ENCODE data around the gene KRTAP3-2. TPM values are rescaled to one million over a fixed set of nuclear protein-coding genes. Genes with fewer than 3 reads are reported as not detected.
"Not testable (repeated sequence)": the region's sequence is repeated elsewhere in the genome, so short reads cannot be mapped to it uniquely, and the experiment has no call there.

Gene KRTAP3-2
- total RNA-seq, 1 experiment from 2014 or later, result not detected

- H3K9me3 ChIP-seq (ENCODE audit: control insufficient read depth, low read depth, low read length), result no peaks in the 10 kb centered on the region
- H2BK5ac ChIP-seq (ENCODE audit: insufficient read length, low read length), result no peak overlapping the region
- no peak overlapping the region for H4K8ac ChIP-seq (replicated peaks; ENCODE audit: insufficient read length, low read depth, low read length)
- no peaks in the 10 kb centered on the region for H3K23me2 ChIP-seq (ENCODE audit: insufficient read length, low read depth, low read length, poor library complexity, severe bottlenecking)
- H3K18ac ChIP-seq (ENCODE audit: insufficient read length, low read depth, low read length), result no peak overlapping the region
- no peak for DNase-seq
- no peak overlapping the region for H4K91ac ChIP-seq (ENCODE audit: insufficient read length, low read depth, low read length)
- H3K4me1 ChIP-seq (ENCODE audit: insufficient read depth, low read length), result no peaks in the 10 kb centered on the region
- H2AFZ ChIP-seq (ENCODE audit: low read length), result no peak overlapping the region
- no peaks in the 10 kb centered on the region for H3K27me3 ChIP-seq (ENCODE audit: insufficient read depth, low read length)
- no peak overlapping the region for H2BK120ac ChIP-seq (ENCODE audit: low read depth, low read length, poor library complexity, severe bottlenecking)
- H2BK15ac ChIP-seq (ENCODE audit: low read depth, low read length), result no peak overlapping the region
- no peak overlapping the region for H2BK12ac ChIP-seq (ENCODE audit: insufficient read length, low read depth, low read length)
- TF ChIP-seq, protein P1, sequence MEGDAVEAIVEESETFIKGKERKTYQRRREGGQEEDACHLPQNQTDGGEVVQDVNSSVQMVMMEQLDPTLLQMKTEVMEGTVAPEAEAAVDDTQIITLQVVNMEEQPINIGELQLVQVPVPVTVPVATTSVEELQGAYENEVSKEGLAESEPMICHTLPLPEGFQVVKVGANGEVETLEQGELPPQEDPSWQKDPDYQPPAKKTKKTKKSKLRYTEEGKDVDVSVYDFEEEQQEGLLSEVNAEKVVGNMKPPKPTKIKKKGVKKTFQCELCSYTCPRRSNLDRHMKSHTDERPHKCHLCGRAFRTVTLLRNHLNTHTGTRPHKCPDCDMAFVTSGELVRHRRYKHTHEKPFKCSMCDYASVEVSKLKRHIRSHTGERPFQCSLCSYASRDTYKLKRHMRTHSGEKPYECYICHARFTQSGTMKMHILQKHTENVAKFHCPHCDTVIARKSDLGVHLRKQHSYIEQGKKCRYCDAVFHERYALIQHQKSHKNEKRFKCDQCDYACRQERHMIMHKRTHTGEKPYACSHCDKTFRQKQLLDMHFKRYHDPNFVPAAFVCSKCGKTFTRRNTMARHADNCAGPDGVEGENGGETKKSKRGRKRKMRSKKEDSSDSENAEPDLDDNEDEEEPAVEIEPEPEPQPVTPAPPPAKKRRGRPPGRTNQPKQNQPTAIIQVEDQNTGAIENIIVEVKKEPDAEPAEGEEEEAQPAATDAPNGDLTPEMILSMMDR (conservative IDR thresholded peaks at IDR 0.05), result no peak
- Mint-ChIP-seq H3K27me3 (ENCODE audit: low read depth) (no peaks in the 10 kb centered on the region), H3K4me1 (peaks cover 19% of the 10 kb centered on the region in 2 experiments), H3K4me3 (no peak overlapping the region), H3K36me3 (ENCODE audit: insufficient read depth in 1 of 3, low read depth in 3 of 3) (no peaks in the 10 kb centered on the region), H3K27ac (no peak overlapping the region), H3K9me3 (peaks cover 0 to 2% of the 10 kb centered on the region in 2 experiments; a peak in 3 of 5 replicates)
- H3K23ac ChIP-seq (ENCODE audit: insufficient read length, low read depth, low read length), result no peak overlapping the region
- no peak overlapping the region for H3K14ac ChIP-seq (ENCODE audit: insufficient read depth, low read length)
- H3K4me2 ChIP-seq (ENCODE audit: insufficient read depth, insufficient read length, low read length), result no peak overlapping the region
- H3K79me1 ChIP-seq (ENCODE audit: insufficient read depth, low read depth, low read length, poor library complexity, severe bottlenecking), result no peaks in the 10 kb centered on the region
- H3K9ac ChIP-seq (ENCODE audit: extremely low read depth, insufficient read length, low read length), result no peak overlapping the region
- WGBS (ENCODE audit: extremely low coverage, insufficient read length, low lambda C conversion rate), result no CpG with 5 or more reads among the region's 7 CpGs
- H2BK20ac ChIP-seq (ENCODE audit: low read depth, low read length, poor library complexity, severe bottlenecking), result no peak overlapping the region
- H3K79me2 ChIP-seq (ENCODE audit: insufficient read depth, low read length), result no peaks in the 10 kb centered on the region
- H3T11ph ChIP-seq (ENCODE audit: low read length), result no peak overlapping the region
- no peaks in the 10 kb centered on the region for H4K20me1 ChIP-seq (ENCODE audit: control insufficient read depth, insufficient read depth, insufficient read length)
- no peak overlapping the region for H3K27ac ChIP-seq (ENCODE audit: insufficient read length, low read depth, low read length)
- H3K4ac ChIP-seq (ENCODE audit: low read depth, low read length), result no peak overlapping the region
- H4K5ac ChIP-seq (ENCODE audit: insufficient read length, low read depth, low read length), result no peak overlapping the region
- no peak overlapping the region for H3K56ac ChIP-seq (ENCODE audit: insufficient read length, low read depth, low read length)
- no peak overlapping the region for H2AK5ac ChIP-seq (ENCODE audit: insufficient read length, low read length)
These were observed 48.7 kb upstream of the KRTAP3-2 start for GRCh38 chr17:41048441-41048840.

DNA sequence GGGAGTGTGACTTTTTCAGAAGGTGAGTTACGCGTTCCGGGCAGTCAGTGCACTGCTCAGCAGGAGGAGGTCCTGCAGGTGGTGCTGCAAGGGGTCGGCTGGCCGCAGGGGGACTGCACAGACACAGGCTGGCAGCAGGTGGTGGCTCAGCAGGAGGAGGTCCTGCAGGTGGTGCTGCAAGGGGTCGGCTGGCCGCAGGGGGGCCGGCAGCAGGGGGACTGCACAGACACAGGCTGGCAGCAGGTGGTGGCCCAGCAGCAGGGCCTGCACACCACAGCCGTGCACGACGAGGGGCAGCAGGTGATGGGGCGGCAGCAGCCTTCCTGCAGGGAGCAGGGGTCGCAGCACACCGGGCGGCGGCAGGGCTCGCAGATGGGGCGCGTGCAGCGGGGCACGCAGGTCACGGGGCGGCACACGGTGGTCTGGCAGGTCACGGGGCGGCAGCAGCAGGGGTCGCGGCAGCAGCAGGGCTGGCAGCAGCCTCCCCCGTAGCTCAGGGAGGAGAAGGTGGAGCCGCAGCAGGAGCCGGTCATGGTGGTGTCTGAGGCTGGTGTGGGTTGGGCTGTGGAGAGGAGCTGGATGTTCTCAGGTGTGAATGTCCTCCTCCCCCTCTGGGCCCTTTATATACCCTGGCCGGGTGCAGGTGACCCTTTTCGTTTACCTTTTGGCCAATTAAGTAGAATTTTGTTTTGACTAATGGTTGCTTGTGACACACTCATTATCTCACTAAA, 47.2 kb upstream of the KRTAP3-2 start, which contains the start of gene KRTAP2-1:
Gene KRTAP2-1, minus strand, starts transcription at position 582 of the 731 bp plus-strand sequence. Its CDS starts 49 bp downstream, at position 533.
- H3K27ac Mint-ChIP-seq, result peak within 1 kb of the TSS; percentile 26 to 48 (median 46); a peak in 4 of 7 replicates

More for the DNA sequence above, 47.2 kb upstream of the KRTAP3-2 start, which contains the start of gene KRTAP2-1:
- H3K36me3 Mint-ChIP-seq (ENCODE audit: insufficient read depth in 1 of 3, low read depth in 3 of 3); H3K4me1 ChIP-seq (ENCODE audit: insufficient read depth, low read length); H2BK120ac ChIP-seq (ENCODE audit: low read depth, low read length, poor library complexity, severe bottlenecking); H2BK12ac ChIP-seq (ENCODE audit: insufficient read length, low read depth, low read length); H3K79me2 ChIP-seq (ENCODE audit: insufficient read depth, low read length); H2BK15ac ChIP-seq (ENCODE audit: low read depth, low read length); H3K14ac ChIP-seq (ENCODE audit: insufficient read depth, low read length); H3K18ac ChIP-seq (ENCODE audit: insufficient read length, low read depth, low read length); H3K56ac ChIP-seq (ENCODE audit: insufficient read length, low read depth, low read length); H2AFZ ChIP-seq (ENCODE audit: low read length); H4K8ac ChIP-seq (replicated peaks; ENCODE audit: insufficient read length, low read depth, low read length); H3K23me2 ChIP-seq (ENCODE audit: insufficient read length, low read depth, low read length, poor library complexity, severe bottlenecking); H3K9me3 Mint-ChIP-seq; H3K23ac ChIP-seq (ENCODE audit: insufficient read length, low read depth, low read length); H3K4ac ChIP-seq (ENCODE audit: low read depth, low read length); H2BK20ac ChIP-seq (ENCODE audit: low read depth, low read length, poor library complexity, severe bottlenecking); H4K20me1 ChIP-seq (ENCODE audit: control insufficient read depth, insufficient read depth, insufficient read length); H3K9ac ChIP-seq (ENCODE audit: extremely low read depth, insufficient read length, low read length); H3K79me1 ChIP-seq (ENCODE audit: insufficient read depth, low read depth, low read length, poor library complexity, severe bottlenecking); H3K4me2 ChIP-seq (ENCODE audit: insufficient read depth, insufficient read length, low read length); H3K27me3 ChIP-seq (ENCODE audit: insufficient read depth, low read length); H3K4me3 Mint-ChIP-seq; H4K5ac ChIP-seq (ENCODE audit: insufficient read length, low read depth, low read length); H4K91ac ChIP-seq (ENCODE audit: insufficient read length, low read depth, low read length); H3K27me3 Mint-ChIP-seq (ENCODE audit: low read depth); DNase-seq; H2BK5ac ChIP-seq (ENCODE audit: insufficient read length, low read length); H3K27ac ChIP-seq (ENCODE audit: insufficient read length, low read depth, low read length); H3K9me3 ChIP-seq (ENCODE audit: control insufficient read depth, low read depth, low read length); H2AK5ac ChIP-seq (ENCODE audit: insufficient read length, low read length): not testable (repeated sequence)
- H3K4me1 Mint-ChIP-seq, result peaks cover 19% of the 10 kb centered on the region in 2 experiments
- peak within 1 kb of the TSS; percentile 26 for H3T11ph ChIP-seq (ENCODE audit: low read length)
- WGBS (ENCODE audit: extremely low coverage, insufficient read length, low lambda C conversion rate), result no CpG with 5 or more reads among the region's 33 CpGs
